ENCODE data around the gene PRPS1. TPM values are rescaled to one million over a fixed set of nuclear protein-coding genes. Genes with fewer than 3 reads are reported as not detected.

Gene PRPS1
- total RNA-seq, 1 donor: 30.4 TPM

DNA sequence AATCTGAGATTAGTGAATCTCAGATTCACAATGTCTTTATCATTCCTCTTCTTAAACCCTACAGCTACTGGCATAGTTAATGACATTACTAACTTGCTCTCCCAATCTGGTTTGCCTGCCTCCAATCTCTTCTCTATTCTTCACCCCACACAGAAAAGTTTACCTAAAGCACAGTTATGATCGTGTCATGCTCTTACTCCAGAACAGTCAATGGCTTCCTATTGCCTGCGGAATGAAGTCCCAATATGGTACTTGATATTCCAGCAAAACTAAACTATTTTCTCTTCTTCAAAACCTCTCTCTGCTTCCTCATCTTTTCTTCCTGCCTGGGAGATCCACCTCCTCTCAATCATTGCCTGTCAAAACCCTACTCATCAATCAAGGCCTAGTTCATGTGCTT is 3.4 kb upstream of the PRPS1 start:
- Histone ChIP-seq H3K4me3 (ENCODE audit: insufficient read depth, low read length) (no peak overlapping the region), H3K27me3 (ENCODE audit: insufficient read depth, low read length) (peaks cover 3% of the 10 kb centered on the region), H4K20me1 (ENCODE audit: insufficient read depth, low read length) (peaks cover 2% of the 10 kb centered on the region), H3K4me2 (ENCODE audit: insufficient read depth, low read length) (no peak overlapping the region), H3K79me2 (ENCODE audit: insufficient read depth, low read length) (peaks cover 14% of the 10 kb centered on the region), H3K36me3 (ENCODE audit: insufficient read depth, low read length) (no peaks in the 10 kb centered on the region), H3K9me3 (ENCODE audit: low read depth, low read length) (no peaks in the 10 kb centered on the region), H3K4me1 (ENCODE audit: insufficient read depth, low read length) (no peaks in the 10 kb centered on the region), H2AFZ (ENCODE audit: low read length) (no peak overlapping the region), H3K27ac (ENCODE audit: low read depth, low read length) (no peak overlapping the region)
- DNase-seq (ENCODE audit: insufficient read length, low spot score, missing footprints): no peak
- TF ChIP-seq, protein P1, sequence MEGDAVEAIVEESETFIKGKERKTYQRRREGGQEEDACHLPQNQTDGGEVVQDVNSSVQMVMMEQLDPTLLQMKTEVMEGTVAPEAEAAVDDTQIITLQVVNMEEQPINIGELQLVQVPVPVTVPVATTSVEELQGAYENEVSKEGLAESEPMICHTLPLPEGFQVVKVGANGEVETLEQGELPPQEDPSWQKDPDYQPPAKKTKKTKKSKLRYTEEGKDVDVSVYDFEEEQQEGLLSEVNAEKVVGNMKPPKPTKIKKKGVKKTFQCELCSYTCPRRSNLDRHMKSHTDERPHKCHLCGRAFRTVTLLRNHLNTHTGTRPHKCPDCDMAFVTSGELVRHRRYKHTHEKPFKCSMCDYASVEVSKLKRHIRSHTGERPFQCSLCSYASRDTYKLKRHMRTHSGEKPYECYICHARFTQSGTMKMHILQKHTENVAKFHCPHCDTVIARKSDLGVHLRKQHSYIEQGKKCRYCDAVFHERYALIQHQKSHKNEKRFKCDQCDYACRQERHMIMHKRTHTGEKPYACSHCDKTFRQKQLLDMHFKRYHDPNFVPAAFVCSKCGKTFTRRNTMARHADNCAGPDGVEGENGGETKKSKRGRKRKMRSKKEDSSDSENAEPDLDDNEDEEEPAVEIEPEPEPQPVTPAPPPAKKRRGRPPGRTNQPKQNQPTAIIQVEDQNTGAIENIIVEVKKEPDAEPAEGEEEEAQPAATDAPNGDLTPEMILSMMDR (IDR thresholded peaks at IDR 0.05; ENCODE audit: extremely low read depth, low read depth, low read length): no peak

DNA sequence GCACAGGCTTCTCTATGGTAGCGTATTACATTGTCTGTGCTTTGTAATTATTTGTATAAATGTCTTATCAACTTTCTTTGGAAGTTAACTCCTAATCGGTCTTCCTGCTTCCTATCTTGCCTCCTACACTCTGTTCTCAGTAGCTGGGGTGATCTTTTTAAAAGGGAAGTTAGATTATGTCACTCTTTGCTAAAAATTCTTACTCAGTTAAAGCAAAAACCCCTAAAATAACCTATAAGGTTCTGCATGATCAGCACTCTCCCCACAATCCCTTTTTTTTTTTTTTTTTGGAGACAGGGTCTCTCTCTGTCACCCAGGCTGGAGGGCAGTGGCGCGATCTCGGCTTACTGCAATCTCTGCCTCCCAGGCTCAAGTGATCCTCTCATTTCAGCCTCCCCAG is 2.6 kb upstream of the PRPS1 start:
- TF ChIP-seq, protein P1 (IDR thresholded peaks at IDR 0.05; ENCODE audit: extremely low read depth, low read depth, low read length): no peak
- Histone ChIP-seq H3K4me2 (ENCODE audit: insufficient read depth, low read length) (no peak overlapping the region), H4K20me1 (ENCODE audit: insufficient read depth, low read length) (peaks cover 4% of the 10 kb centered on the region), H3K36me3 (ENCODE audit: insufficient read depth, low read length) (no peaks in the 10 kb centered on the region), H2AFZ (ENCODE audit: low read length) (no peak overlapping the region), H3K27me3 (ENCODE audit: insufficient read depth, low read length) (peaks cover 3% of the 10 kb centered on the region), H3K79me2 (ENCODE audit: insufficient read depth, low read length) (peaks cover 23% of the 10 kb centered on the region), H3K4me3 (ENCODE audit: insufficient read depth, low read length) (no peak overlapping the region), H3K9me3 (ENCODE audit: low read depth, low read length) (no peaks in the 10 kb centered on the region), H3K27ac (ENCODE audit: low read depth, low read length) (no peak overlapping the region), H3K4me1 (ENCODE audit: insufficient read depth, low read length) (no peaks in the 10 kb centered on the region)
- no peak for DNase-seq (ENCODE audit: insufficient read length, low spot score, missing footprints)

- Histone ChIP-seq H3K79me2 (ENCODE audit: insufficient read depth, low read length) (peaks cover 28% of the 10 kb centered on the region), H4K20me1 (ENCODE audit: insufficient read depth, low read length) (peaks cover 4% of the 10 kb centered on the region), H3K9me3 (ENCODE audit: low read depth, low read length) (no peaks in the 10 kb centered on the region), H2AFZ (ENCODE audit: low read length) (no peak overlapping the region), H3K4me2 (ENCODE audit: insufficient read depth, low read length) (no peak overlapping the region), H3K27me3 (ENCODE audit: insufficient read depth, low read length) (peaks cover 3% of the 10 kb centered on the region), H3K27ac (ENCODE audit: low read depth, low read length) (no peak overlapping the region), H3K4me3 (ENCODE audit: insufficient read depth, low read length) (no peak overlapping the region), H3K36me3 (ENCODE audit: insufficient read depth, low read length) (no peaks in the 10 kb centered on the region), H3K4me1 (ENCODE audit: insufficient read depth, low read length) (no peaks in the 10 kb centered on the region)
- DNase-seq (ENCODE audit: insufficient read length, low spot score, missing footprints): no peak
- TF ChIP-seq, protein P1 (IDR thresholded peaks at IDR 0.05; ENCODE audit: extremely low read depth, low read depth, low read length): no peak
Measured at GRCh38 chrX:107626481-107626880, 1.8 kb upstream of the PRPS1 start.

GRCh38 chrX:107626916-107627315 is 1.4 kb upstream of the PRPS1 start:
- Histone ChIP-seq H3K27ac (ENCODE audit: low read depth, low read length) (no peak overlapping the region), H3K4me2 (ENCODE audit: insufficient read depth, low read length) (no peak overlapping the region), H4K20me1 (ENCODE audit: insufficient read depth, low read length) (peaks cover 4% of the 10 kb centered on the region), H3K36me3 (ENCODE audit: insufficient read depth, low read length) (no peaks in the 10 kb centered on the region), H3K9me3 (ENCODE audit: low read depth, low read length) (no peaks in the 10 kb centered on the region), H3K4me3 (ENCODE audit: insufficient read depth, low read length) (no peak overlapping the region), H2AFZ (ENCODE audit: low read length) (no peak overlapping the region), H3K4me1 (ENCODE audit: insufficient read depth, low read length) (no peaks in the 10 kb centered on the region), H3K79me2 (ENCODE audit: insufficient read depth, low read length) (peaks cover 30% of the 10 kb centered on the region), H3K27me3 (ENCODE audit: insufficient read depth, low read length) (peaks cover 3% of the 10 kb centered on the region)
- DNase-seq (ENCODE audit: insufficient read length, low spot score, missing footprints): no peak
- TF ChIP-seq, protein P1 (IDR thresholded peaks at IDR 0.05; ENCODE audit: extremely low read depth, low read depth, low read length): no peak
